Fibroblast of peridontal ligament (primary cell): ENCODE measurements around the gene BICDL2.

Source experiments
- DNase-seq: peaks from one replicate; pipeline ENCODE4 v3.0.0-alpha.2; 2010; ENCODE audit errors: extremely low read depth

The BICDL2 gene

GRCh38 chr16:2985462-2985861, 51.3 kb downstream of the BICDL2 start:
- DNase-seq: no peak

- DNase-seq: peak; percentile 63
Observed at GRCh38 chr16:2983706-2984136, 53.0 kb downstream of the BICDL2 start.

- DNase-seq: no peak
Observed at GRCh38 chr16:2982402-2982801, 54.3 kb downstream of the BICDL2 start.

- no peak for DNase-seq
Observed at GRCh38 chr16:2981899-2982250, 54.9 kb downstream of the BICDL2 start.

- no peak for DNase-seq
Observed at GRCh38 chr16:2981177-2981898, 55.4 kb downstream of the BICDL2 start.

- DNase-seq: peak; percentile 75
Observed at GRCh38 chr16:2980227-2981176, 56.2 kb downstream of the BICDL2 start, which contains the start of gene PKMYT1. TSS of gene PKMYT1 (minus strand) at chr16:2980446. CDS start at chr16:2979657, 789 bp downstream.

GRCh38 chr16:2979669-2980226, 57.0 kb downstream of the BICDL2 start:
- DNase-seq: no peak
